Parathyroid adenoma (tissue), 2 donors: Measurements from ENCODE around the gene SLC25A15.
"Not testable (repeated sequence)": the region's sequence is repeated elsewhere in the genome, so short reads cannot be mapped to it uniquely, and the experiment has no call there.

ENCODE experiments used
- H2AFZ ChIP-seq: fragments of 300-600 bp; sonication (generic); one replicate; pipeline ENCODE4 v1.7.0; 2017; ENCODE audit warnings: antibody characterized with exemption, mild to moderate bottlenecking
- H3K27ac ChIP-seq: fragments of 300-600 bp; sonication (generic); one replicate; pipeline ENCODE4 v1.7.0; 2017
- H3K27me3 ChIP-seq: fragments of 300-600 bp; sonication (generic); one replicate; pipeline ENCODE4 v1.7.0; 2017; ENCODE audit warnings: low read length; ENCODE audit not compliant: control insufficient read depth, insufficient read depth
- H3K36me3 ChIP-seq: fragments of 300-600 bp; sonication (generic); one replicate; pipeline ENCODE4 v1.7.0; 2017; ENCODE audit warnings: low read length; ENCODE audit not compliant: control insufficient read depth, insufficient read depth
- H3K4me1 ChIP-seq: fragments of 300-600 bp; sonication (generic); one replicate; pipeline ENCODE4 v1.7.0; 2017; ENCODE audit warnings: control low read depth
- H3K4me2 ChIP-seq: fragments of 300-600 bp; sonication (generic); one replicate; pipeline ENCODE4 v1.7.0; 2017; ENCODE audit warnings: low read length
- H3K4me3 ChIP-seq: fragments of 300-600 bp; sonication (generic); one replicate; pipeline ENCODE4 v1.7.0; 2017; ENCODE audit warnings: low read depth, low read length
- H3K79me2 ChIP-seq: fragments of 300-600 bp; sonication (generic); one replicate; pipeline ENCODE4 v1.7.0; 2017; ENCODE audit warnings: control low read depth
- H3K9ac ChIP-seq: fragments of 300-600 bp; sonication (generic); one replicate; pipeline ENCODE4 v1.7.0; 2017; ENCODE audit warnings: mild to moderate bottlenecking
- H3K9me3 ChIP-seq: fragments of 300-600 bp; sonication (generic); one replicate; pipeline ENCODE4 v1.7.0; 2017; ENCODE audit warnings: low read length; ENCODE audit not compliant: control insufficient read depth
- TF ChIP-seq, protein P1 (sequence below): fragments of 300-600 bp; sonication (generic); IDR thresholded peaks from one replicate; pipeline ENCODE4 v1.7.0; 2017; ENCODE audit warnings: antibody characterized with exemption, mild to moderate bottlenecking
- donor health status: primary hyperparathyroidism.

The SLC25A15 gene

DNA sequence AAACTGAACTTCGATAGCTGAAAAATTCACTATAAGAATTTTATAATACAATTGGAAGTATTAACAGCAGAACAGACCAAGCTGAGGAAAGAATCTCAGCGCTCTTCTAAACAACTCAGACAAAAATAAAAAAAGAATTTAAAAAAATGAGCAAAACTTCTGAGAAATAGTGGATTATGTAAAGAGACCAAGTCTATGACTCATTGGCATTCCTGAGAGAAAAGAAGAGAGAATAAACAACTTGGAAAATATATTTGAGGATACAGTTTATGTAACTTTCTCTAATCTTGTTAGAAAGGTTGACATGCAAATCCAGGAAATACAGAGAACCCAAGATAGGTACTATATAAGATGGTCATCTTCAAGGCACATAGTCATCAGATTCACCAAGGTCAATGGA, 25.4 kb downstream of the SLC25A15 start:
- TF ChIP-seq, protein P1, sequence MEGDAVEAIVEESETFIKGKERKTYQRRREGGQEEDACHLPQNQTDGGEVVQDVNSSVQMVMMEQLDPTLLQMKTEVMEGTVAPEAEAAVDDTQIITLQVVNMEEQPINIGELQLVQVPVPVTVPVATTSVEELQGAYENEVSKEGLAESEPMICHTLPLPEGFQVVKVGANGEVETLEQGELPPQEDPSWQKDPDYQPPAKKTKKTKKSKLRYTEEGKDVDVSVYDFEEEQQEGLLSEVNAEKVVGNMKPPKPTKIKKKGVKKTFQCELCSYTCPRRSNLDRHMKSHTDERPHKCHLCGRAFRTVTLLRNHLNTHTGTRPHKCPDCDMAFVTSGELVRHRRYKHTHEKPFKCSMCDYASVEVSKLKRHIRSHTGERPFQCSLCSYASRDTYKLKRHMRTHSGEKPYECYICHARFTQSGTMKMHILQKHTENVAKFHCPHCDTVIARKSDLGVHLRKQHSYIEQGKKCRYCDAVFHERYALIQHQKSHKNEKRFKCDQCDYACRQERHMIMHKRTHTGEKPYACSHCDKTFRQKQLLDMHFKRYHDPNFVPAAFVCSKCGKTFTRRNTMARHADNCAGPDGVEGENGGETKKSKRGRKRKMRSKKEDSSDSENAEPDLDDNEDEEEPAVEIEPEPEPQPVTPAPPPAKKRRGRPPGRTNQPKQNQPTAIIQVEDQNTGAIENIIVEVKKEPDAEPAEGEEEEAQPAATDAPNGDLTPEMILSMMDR = no peak
- no peaks in the 10 kb centered on the region for H3K36me3 ChIP-seq

DNA sequence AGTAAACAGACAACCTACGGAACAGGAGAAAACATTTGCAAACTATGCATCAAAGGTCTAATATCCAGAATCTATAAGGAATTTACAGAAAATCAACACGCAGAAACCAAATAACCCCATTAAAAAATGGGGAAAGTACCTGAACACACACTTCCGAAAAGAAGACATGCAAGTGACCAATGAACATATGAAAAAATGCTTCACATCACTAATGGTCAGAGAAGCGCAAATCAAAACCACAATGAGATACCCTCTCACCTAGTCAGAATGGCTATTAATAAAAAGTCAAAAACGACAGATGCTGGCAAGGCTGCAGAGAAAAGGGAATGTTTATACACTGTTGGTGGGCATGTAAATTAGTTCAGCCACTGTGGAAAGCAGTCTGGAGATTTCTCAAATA, 29.5 kb downstream of the SLC25A15 start:
- H3K27me3 ChIP-seq = no peaks in the 10 kb centered on the region

More for the DNA sequence above, 25.4 kb downstream of the SLC25A15 start:
- H3K4me2 ChIP-seq = no peak overlapping the region
- H3K4me1 ChIP-seq = no peaks in the 10 kb centered on the region
- H3K79me2 ChIP-seq = no peaks in the 10 kb centered on the region
- no peak overlapping the region for H3K27ac ChIP-seq
- no peak overlapping the region for H3K4me3 ChIP-seq
- no peaks in the 10 kb centered on the region for H3K27me3 ChIP-seq
- H3K9ac ChIP-seq = no peak overlapping the region
- H2AFZ ChIP-seq = no peak overlapping the region
- H3K9me3 ChIP-seq = no peaks in the 10 kb centered on the region

DNA sequence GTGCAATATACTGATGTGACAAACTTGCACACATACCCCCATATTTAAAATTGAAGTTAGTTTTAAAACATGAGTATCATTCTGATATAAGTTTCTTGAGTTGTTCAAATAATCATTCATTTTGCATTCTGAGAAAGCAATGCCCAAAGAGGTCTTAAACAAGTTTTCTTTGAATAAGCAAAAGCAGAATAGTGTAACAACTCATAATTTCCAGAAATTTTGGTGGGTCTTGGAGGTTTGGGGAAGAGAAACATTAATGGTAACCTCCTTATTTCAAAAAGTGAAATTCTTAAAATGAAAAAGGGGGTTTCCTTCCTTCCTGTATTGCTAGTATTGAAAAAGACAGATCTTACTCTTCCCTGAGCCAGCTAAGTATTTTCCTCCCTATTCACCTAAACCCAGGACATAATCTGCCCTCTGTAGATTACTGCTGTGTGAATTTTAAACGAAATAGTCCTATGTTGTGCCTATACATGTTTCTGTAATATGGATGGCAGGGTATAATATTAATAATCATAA, 30.4 kb downstream of the SLC25A15 start:
- Histone ChIP-seq H3K4me2 (no peak overlapping the region), H2AFZ (no peak overlapping the region), H3K27me3 (no peaks in the 10 kb centered on the region), H3K79me2 (no peaks in the 10 kb centered on the region), H3K9me3 (no peaks in the 10 kb centered on the region), H3K4me1 (no peaks in the 10 kb centered on the region), H3K36me3 (no peaks in the 10 kb centered on the region), H3K4me3 (no peak overlapping the region), H3K27ac (no peak overlapping the region), H3K9ac (no peak overlapping the region)
- TF ChIP-seq, protein P1 = no peak

More for the DNA sequence above, 29.5 kb downstream of the SLC25A15 start:
- Histone ChIP-seq H3K27ac (no peak overlapping the region), H3K9ac (no peak overlapping the region), H3K36me3 (no peaks in the 10 kb centered on the region), H2AFZ (no peak overlapping the region), H3K9me3 (no peaks in the 10 kb centered on the region), H3K79me2 (no peaks in the 10 kb centered on the region), H3K4me2 (no peak overlapping the region), H3K4me1 (no peaks in the 10 kb centered on the region), H3K4me3 (no peak overlapping the region)
- TF ChIP-seq, protein P1 = no peak

DNA sequence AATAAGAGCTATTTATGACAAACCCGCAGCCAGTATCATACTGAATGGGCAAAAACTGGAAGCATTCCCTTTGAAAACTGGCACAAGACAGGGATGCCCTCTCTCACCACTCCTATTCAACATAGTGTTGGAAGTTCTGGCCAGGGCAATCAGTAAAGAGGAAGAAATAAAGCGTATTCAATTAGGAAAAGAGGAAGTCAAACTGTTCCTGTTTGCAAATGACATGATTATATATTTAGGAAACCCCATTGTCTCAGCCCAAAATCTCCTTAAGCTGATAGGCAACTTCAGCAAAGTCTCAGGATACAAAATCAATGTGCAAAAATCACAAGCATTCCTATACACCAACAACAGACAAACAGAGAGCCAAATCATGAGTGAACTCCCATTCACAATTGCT, 50.3 kb downstream of the SLC25A15 start:
- not testable (repeated sequence) for H3K9ac ChIP-seq, H3K9me3 ChIP-seq

DNA sequence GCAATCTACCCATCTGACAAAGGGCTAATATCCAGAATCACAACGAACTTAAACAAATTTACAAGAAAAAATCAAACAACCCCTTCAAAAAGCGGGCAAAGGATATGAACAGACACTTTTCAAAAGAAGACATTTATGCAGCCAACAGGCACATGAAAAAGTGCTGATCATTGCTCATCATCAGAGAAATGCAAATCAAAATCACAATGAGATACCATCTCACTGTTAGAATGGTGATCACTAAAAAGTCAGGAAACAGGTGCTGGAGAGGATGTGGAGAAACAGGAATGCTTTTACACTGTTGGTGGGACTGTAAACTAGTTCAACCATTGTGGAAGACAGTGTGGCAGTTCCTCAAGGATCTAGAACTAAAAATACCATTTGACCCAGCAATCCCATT, 51.5 kb downstream of the SLC25A15 start:
- H3K4me3 ChIP-seq, H3K4me1 ChIP-seq, H3K27me3 ChIP-seq, H3K9me3 ChIP-seq, H3K9ac ChIP-seq, H3K79me2 ChIP-seq, H2AFZ ChIP-seq, H3K27ac ChIP-seq, H3K36me3 ChIP-seq, H3K4me2 ChIP-seq: not testable (repeated sequence)

More for the DNA sequence above, 50.3 kb downstream of the SLC25A15 start:
- H3K36me3 ChIP-seq, H3K4me3 ChIP-seq, H3K4me1 ChIP-seq, H3K79me2 ChIP-seq, H2AFZ ChIP-seq, H3K27me3 ChIP-seq, H3K27ac ChIP-seq, H3K4me2 ChIP-seq: not testable (repeated sequence)
